Measurements from ENCODE around the gene GATAD2B. TPM values are rescaled to one million over a fixed set of nuclear protein-coding genes. Genes with fewer than 3 reads are reported as not detected.

GATAD2B gene
- polyA plus RNA-seq, 4 donors: 2.9 to 11.3 (median 4.0) TPM

- FAIRE-seq (no peak), DNase-seq (no peak)
- no peaks in the 10 kb centered on the region for H3K4me1 ChIP-seq (ENCODE audit: control insufficient read depth in 3 of 3, insufficient read depth in 2 of 3, low read depth in 1 of 3, low read length in 2 of 3)
- peaks cover 9 to 88% (median 28%) of the 10 kb centered on the region in 3 donors for H3K36me3 ChIP-seq (ENCODE audit: control insufficient read depth in 3 of 3, insufficient read depth in 2 of 3, low read depth in 1 of 3, low read length in 3 of 3)
- WGBS, 3 donors: 96 to 98% (median 97%) methylated on average over 3 of the region's 3 CpGs
- H3K4me3 ChIP-seq (ENCODE audit: low read depth in 1 of 3, low read length in 3 of 3): no peak overlapping the region
- H3K9me3 ChIP-seq (ENCODE audit: control insufficient read depth in 2 of 2, insufficient read depth in 1 of 2, low read depth in 1 of 2, low read length in 1 of 2): no peaks in the 10 kb centered on the region
- H3K27ac ChIP-seq (ENCODE audit: low read depth in 1 of 3, low read length in 2 of 3): no peak overlapping the region
- H3K27me3 ChIP-seq (ENCODE audit: control insufficient read depth in 3 of 3, insufficient read depth in 3 of 3, low read length in 3 of 3): no peaks in the 10 kb centered on the region
Observed at GRCh38 chr1:153938996-153939395, 16.2 kb upstream of the GATAD2B start.

DNA sequence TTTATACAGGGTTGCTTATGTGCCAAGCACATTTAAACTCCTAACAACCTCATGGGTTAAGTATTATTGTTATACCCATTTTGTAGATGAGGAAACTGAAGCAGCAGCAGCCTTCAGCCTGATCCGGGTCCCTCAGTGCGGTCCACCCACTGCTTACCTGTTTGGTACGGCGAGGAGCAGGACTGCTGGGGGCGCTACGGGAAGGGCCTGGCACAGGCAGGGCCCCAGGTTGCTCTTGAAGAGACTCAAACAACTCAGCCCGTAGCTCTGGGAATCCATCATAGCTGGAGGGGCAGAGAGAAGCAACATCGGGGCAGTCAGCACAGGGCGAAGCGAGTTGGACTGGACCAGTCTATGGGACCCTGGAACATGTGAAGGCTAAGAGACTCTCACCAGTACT lies 14.6 kb upstream of the GATAD2B start:
- Histone ChIP-seq H3K27me3 (ENCODE audit: control insufficient read depth in 3 of 3, insufficient read depth in 3 of 3, low read length in 3 of 3) (no peaks in the 10 kb centered on the region), H3K4me1 (ENCODE audit: control insufficient read depth in 3 of 3, insufficient read depth in 2 of 3, low read depth in 1 of 3, low read length in 2 of 3) (no peaks in the 10 kb centered on the region), H3K36me3 (ENCODE audit: control insufficient read depth in 3 of 3, insufficient read depth in 2 of 3, low read depth in 1 of 3, low read length in 3 of 3) (peaks cover 17 to 91% (median 37%) of the 10 kb centered on the region in 3 donors), H3K27ac (ENCODE audit: low read depth in 1 of 3, low read length in 2 of 3) (no peak overlapping the region), H3K4me3 (ENCODE audit: low read depth in 1 of 3, low read length in 3 of 3) (no peak overlapping the region), H3K9me3 (ENCODE audit: control insufficient read depth in 2 of 2, insufficient read depth in 1 of 2, low read depth in 1 of 2, low read length in 1 of 2) (no peaks in the 10 kb centered on the region)
- FAIRE-seq: no peak
- WGBS, 3 donors: 97 to 98% (median 98%) methylated on average over 10 of the region's 10 CpGs
- DNase-seq: no peak

GRCh38 chr1:153936011-153936802 lies 13.4 kb upstream of the GATAD2B start:
- H3K27ac ChIP-seq (ENCODE audit: low read depth in 1 of 3, low read length in 2 of 3): no peak overlapping the region
- FAIRE-seq: no peak
- H3K4me3 ChIP-seq (ENCODE audit: low read depth in 1 of 3, low read length in 3 of 3): no peak overlapping the region
- H3K27me3 ChIP-seq (ENCODE audit: control insufficient read depth in 3 of 3, insufficient read depth in 3 of 3, low read length in 3 of 3): no peaks in the 10 kb centered on the region
- peaks cover 20 to 86% (median 37%) of the 10 kb centered on the region in 3 donors for H3K36me3 ChIP-seq (ENCODE audit: control insufficient read depth in 3 of 3, insufficient read depth in 2 of 3, low read depth in 1 of 3, low read length in 3 of 3)
- H3K4me1 ChIP-seq (ENCODE audit: control insufficient read depth in 3 of 3, insufficient read depth in 2 of 3, low read depth in 1 of 3, low read length in 2 of 3): no peaks in the 10 kb centered on the region
- H3K9me3 ChIP-seq (ENCODE audit: control insufficient read depth in 2 of 2, insufficient read depth in 1 of 2, low read depth in 1 of 2, low read length in 1 of 2): no peaks in the 10 kb centered on the region
- no peak for DNase-seq
- WGBS, 3 donors: 96 to 98% (median 97%) methylated on average over 12 of the region's 12 CpGs

DNA sequence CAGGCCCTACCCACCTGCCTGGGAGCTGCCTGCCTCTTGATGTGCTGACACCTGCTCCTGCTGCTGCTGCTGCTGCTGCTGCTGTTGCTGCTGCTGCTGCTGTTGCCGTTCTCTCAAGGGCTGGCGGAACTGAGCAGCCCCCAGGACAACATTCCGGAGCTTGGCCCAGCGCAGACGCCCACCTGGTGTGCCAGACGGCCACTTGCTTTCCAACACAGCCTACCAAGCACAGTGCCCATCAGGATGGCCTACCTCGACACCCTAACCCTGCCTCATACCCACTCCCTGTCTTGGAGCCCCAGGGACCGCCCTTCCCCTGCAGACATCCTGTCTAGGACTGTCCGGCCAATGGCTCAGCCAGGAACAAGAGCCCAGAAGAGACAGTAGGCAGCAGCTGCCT lies 12.0 kb upstream of the GATAD2B start:
- no peaks in the 10 kb centered on the region for H3K4me1 ChIP-seq (ENCODE audit: control insufficient read depth in 3 of 3, insufficient read depth in 2 of 3, low read depth in 1 of 3, low read length in 2 of 3)
- FAIRE-seq: no peak
- H3K9me3 ChIP-seq (ENCODE audit: control insufficient read depth in 2 of 2, insufficient read depth in 1 of 2, low read depth in 1 of 2, low read length in 1 of 2): no peaks in the 10 kb centered on the region
- WGBS, 3 donors: 93 to 97% (median 96%) methylated on average over 9 of the region's 9 CpGs
- no peak overlapping the region for H3K27ac ChIP-seq (ENCODE audit: low read depth in 1 of 3, low read length in 2 of 3)
- no peak overlapping the region for H3K4me3 ChIP-seq (ENCODE audit: low read depth in 1 of 3, low read length in 3 of 3)
- H3K27me3 ChIP-seq (ENCODE audit: control insufficient read depth in 3 of 3, insufficient read depth in 3 of 3, low read length in 3 of 3): no peaks in the 10 kb centered on the region
- no peak for DNase-seq
- peaks cover 20 to 83% (median 25%) of the 10 kb centered on the region in 3 donors for H3K36me3 ChIP-seq (ENCODE audit: control insufficient read depth in 3 of 3, insufficient read depth in 2 of 3, low read depth in 1 of 3, low read length in 3 of 3)

DNA sequence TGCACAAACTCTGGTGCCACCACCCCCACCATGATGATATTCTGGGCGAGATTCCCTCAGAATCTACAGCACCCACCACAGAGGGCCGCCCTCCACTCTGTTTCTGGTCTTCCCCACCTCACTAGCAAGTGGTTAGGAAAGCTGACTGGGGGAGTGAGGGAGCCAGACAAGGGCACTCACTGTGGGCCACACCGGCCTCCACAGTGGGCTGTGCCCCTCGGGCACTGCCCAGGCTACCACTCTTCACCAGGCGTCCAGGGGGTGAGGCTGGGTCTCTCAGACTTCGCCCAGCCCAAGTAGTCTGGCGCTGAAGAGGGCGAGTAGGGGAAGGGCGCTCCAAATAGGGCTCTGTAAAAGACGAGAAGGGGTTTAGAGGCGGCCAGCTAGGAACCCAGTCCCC lies 11.2 kb upstream of the GATAD2B start:
- DNase-seq (no peak), FAIRE-seq (no peak)
- H3K9me3 ChIP-seq (ENCODE audit: control insufficient read depth in 2 of 2, insufficient read depth in 1 of 2, low read depth in 1 of 2, low read length in 1 of 2): no peaks in the 10 kb centered on the region
- no peak overlapping the region for H3K27ac ChIP-seq (ENCODE audit: low read depth in 1 of 3, low read length in 2 of 3)
- 91 to 100% (median 96%) methylated on average over 11 of the region's 11 CpGs for WGBS, 3 donors
- H3K4me3 ChIP-seq (ENCODE audit: low read depth in 1 of 3, low read length in 3 of 3): no peak overlapping the region
- peaks cover 16 to 83% (median 25%) of the 10 kb centered on the region in 3 donors for H3K36me3 ChIP-seq (ENCODE audit: control insufficient read depth in 3 of 3, insufficient read depth in 2 of 3, low read depth in 1 of 3, low read length in 3 of 3)
- no peaks in the 10 kb centered on the region for H3K4me1 ChIP-seq (ENCODE audit: control insufficient read depth in 3 of 3, insufficient read depth in 2 of 3, low read depth in 1 of 3, low read length in 2 of 3)
- no peaks in the 10 kb centered on the region for H3K27me3 ChIP-seq (ENCODE audit: control insufficient read depth in 3 of 3, insufficient read depth in 3 of 3, low read length in 3 of 3)

DNA sequence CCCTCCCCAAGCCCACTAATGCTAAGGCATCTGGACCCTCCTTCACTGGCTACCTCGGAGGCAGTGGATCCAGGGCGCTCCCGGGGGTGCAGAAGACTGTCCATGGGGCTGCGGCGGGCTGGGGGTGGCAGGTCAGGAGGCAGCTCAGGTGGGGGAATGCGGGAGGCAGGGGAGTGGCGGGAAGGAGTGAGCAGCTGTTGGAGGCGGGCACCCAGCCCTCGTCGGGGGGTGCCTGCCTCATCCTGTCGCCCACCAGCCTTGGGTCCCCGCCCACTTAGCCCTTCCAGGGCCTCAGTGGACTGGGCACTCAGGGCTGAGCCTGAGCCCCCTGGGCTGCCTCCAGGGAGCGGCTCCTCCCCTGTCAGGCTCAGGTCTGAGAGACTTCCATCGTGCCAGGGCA lies 10.7 kb upstream of the GATAD2B start:
- Histone ChIP-seq H3K4me3 (ENCODE audit: low read depth in 1 of 3, low read length in 3 of 3) (no peak overlapping the region), H3K36me3 (ENCODE audit: control insufficient read depth in 3 of 3, insufficient read depth in 2 of 3, low read depth in 1 of 3, low read length in 3 of 3) (peaks cover 16 to 81% (median 25%) of the 10 kb centered on the region in 3 donors), H3K27me3 (ENCODE audit: control insufficient read depth in 3 of 3, insufficient read depth in 3 of 3, low read length in 3 of 3) (no peaks in the 10 kb centered on the region), H3K9me3 (ENCODE audit: control insufficient read depth in 2 of 2, insufficient read depth in 1 of 2, low read depth in 1 of 2, low read length in 1 of 2) (no peaks in the 10 kb centered on the region), H3K4me1 (ENCODE audit: control insufficient read depth in 3 of 3, insufficient read depth in 2 of 3, low read depth in 1 of 3, low read length in 2 of 3) (no peaks in the 10 kb centered on the region), H3K27ac (ENCODE audit: low read depth in 1 of 3, low read length in 2 of 3) (no peak overlapping the region)
- DNase-seq: no peak
- FAIRE-seq: no peak
- 91 to 97% (median 96%) methylated on average over 14 of the region's 14 CpGs for WGBS, 3 donors

DNA sequence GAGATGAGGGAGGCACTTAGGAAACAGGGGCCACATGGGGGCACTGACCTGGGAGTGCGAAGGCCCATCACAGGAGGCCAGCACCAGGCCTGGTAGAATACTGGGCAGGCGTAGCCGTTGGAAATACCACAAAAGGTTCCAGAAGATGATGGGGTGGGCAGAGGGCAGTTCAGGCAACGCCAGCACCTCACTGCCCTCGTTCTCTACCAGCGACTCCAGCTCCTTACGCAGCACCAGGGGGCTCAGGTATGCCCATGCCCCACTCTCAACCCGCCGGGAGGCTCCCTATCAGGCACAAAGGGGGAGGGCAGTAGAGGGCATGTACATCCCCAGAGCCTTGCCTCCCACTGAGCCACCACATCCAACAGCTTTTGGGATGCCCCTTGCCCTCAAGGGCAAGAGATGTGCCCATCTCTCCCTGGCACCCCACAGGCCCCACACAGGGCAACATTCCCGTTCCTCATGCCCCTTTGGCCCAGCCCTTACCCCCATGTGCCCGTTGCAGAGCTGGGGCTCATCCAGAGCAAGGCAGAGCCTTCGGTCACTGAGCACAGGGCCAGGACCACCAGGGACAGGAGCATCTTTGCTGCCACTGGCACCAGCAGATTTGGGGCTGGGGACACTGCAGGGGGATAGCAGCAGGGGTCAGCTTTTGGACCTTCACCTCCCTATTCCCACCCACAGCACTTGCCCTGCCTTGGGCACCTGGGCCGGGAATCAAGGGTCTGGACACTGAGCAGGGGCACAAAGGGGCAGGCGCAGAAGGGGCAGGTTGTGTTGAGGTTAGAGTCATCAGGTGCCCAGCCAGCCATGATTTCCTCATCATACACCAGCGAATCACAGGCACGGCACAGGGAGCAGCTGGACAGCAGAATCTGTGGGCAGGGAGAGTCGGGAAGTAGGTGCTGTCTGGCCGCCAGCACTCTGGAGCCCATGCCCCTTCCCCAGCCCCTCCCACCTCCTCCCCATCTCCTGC lies 9.7 kb upstream of the GATAD2B start:
- WGBS, 3 donors: 95 to 97% (median 97%) methylated on average over 16 to 18 of the region's 18 CpGs
- DNase-seq: no peak
- Histone ChIP-seq H3K4me1 (ENCODE audit: control insufficient read depth in 3 of 3, insufficient read depth in 2 of 3, low read depth in 1 of 3, low read length in 2 of 3) (no peaks in the 10 kb centered on the region), H3K4me3 (ENCODE audit: low read depth in 1 of 3, low read length in 3 of 3) (no peak overlapping the region), H3K27ac (ENCODE audit: low read depth in 1 of 3, low read length in 2 of 3) (no peak overlapping the region), H3K36me3 (ENCODE audit: control insufficient read depth in 3 of 3, insufficient read depth in 2 of 3, low read depth in 1 of 3, low read length in 3 of 3) (peaks cover 16 to 76% (median 25%) of the 10 kb centered on the region in 3 donors), H3K27me3 (ENCODE audit: control insufficient read depth in 3 of 3, insufficient read depth in 3 of 3, low read length in 3 of 3) (no peaks in the 10 kb centered on the region), H3K9me3 (ENCODE audit: control insufficient read depth in 2 of 2, insufficient read depth in 1 of 2, low read depth in 1 of 2, low read length in 1 of 2) (no peaks in the 10 kb centered on the region)
- no peak for FAIRE-seq

All from small intestine (tissue), 7 donors.